PC-9 (cell line): ENCODE results near the gene C5orf58. TPM values are rescaled to one million over a fixed set of nuclear protein-coding genes. Genes with fewer than 3 reads are reported as not detected.

ENCODE experiments used
- BruUV-seq: library from RNA; stranded (reverse); fragments of 400-500 nt; replicated peaks from 2 replicates; lab custom pipeline; 2021; lab: Mats Ljungman, UMichigan
- CTCF ChIA-PET: fragments of 300-600 bp; sonication (Branson Sonifier 250); formaldehyde crosslinking; loops from one replicate; lab custom pipeline; 2022; ENCODE audit warnings: antibody characterized with exemption; lab: Charles Lee
- POLR2A ChIA-PET: fragments of 300-600 bp; sonication (Branson Sonifier 250); formaldehyde crosslinking; loops from one replicate; lab custom pipeline; 2022; ENCODE audit warnings: antibody characterized with exemption; ENCODE audit not compliant: unreplicated experiment; lab: Charles Lee
- DNase-seq, 2 experiments: peaks; one replicate each; pipeline versions ENCODE4 v3.0.0 to v3.0.0-alpha.2; 2015 to 2022; ENCODE audit warnings: mixed read lengths in 1 of 2
- H2AFZ ChIP-seq: fragments of 200-600 bp; sonication (generic); 2 replicates; pipeline ENCODE4 v1.8.1; 2017; ENCODE audit warnings: antibody characterized with exemption
- H3F3A ChIP-seq: fragments of 200-600 bp; sonication (generic); 2 replicates; pipeline ENCODE4 v1.8.1; 2017; ENCODE audit warnings: antibody characterized with exemption, mild to moderate bottlenecking, low read depth; ENCODE audit not compliant: insufficient read depth
- H3K27ac ChIP-seq: fragments of 200-600 bp; sonication (generic); 2 replicates; pipeline ENCODE4 v1.6.1; 2016; ENCODE audit warnings: mixed run types
- H3K27me3 ChIP-seq: fragments of 200-600 bp; sonication (generic); 2 replicates; pipeline ENCODE4 v1.6.1; 2016; ENCODE audit warnings: low read depth, mixed run types; ENCODE audit not compliant: insufficient read depth
- H3K36me3 ChIP-seq: fragments of 200-600 bp; sonication (generic); 2 replicates; pipeline ENCODE4 v1.6.1; 2016; ENCODE audit warnings: low read depth, mixed run types
- H3K4me1 ChIP-seq: fragments of 200-600 bp; sonication (generic); replicated peaks from 2 replicates; pipeline ENCODE4 v1.6.1; 2016; ENCODE audit warnings: mixed run types; ENCODE audit not compliant: insufficient read depth
- H3K4me2 ChIP-seq: fragments of 200-600 bp; sonication (generic); 2 replicates; pipeline ENCODE4 v1.6.1; 2017; ENCODE audit warnings: mixed run types
- H3K4me3 ChIP-seq: fragments of 200-600 bp; sonication (generic); 2 replicates; pipeline ENCODE4 v1.6.1; 2016; ENCODE audit warnings: mixed run types
- H3K79me2 ChIP-seq: fragments of 200-600 bp; sonication (generic); 2 replicates; pipeline ENCODE4 v1.6.1; 2017; ENCODE audit warnings: low read depth, mixed run types
- H3K9me2 ChIP-seq: fragments of 200-600 bp; sonication (generic); 2 replicates; pipeline ENCODE4 v1.8.1; 2017; ENCODE audit warnings: mild to moderate bottlenecking; ENCODE audit not compliant: insufficient read depth
- H3K9me3 ChIP-seq: fragments of 200-600 bp; sonication (generic); 2 replicates; pipeline ENCODE4 v1.8.1; 2016; ENCODE audit warnings: low read depth; ENCODE audit not compliant: insufficient read depth
- H4K20me1 ChIP-seq: fragments of 200-600 bp; sonication (generic); 2 replicates; pipeline ENCODE4 v1.8.1; 2017; ENCODE audit not compliant: insufficient read depth
- EZH2 ChIP-seq: fragments of 200-600 bp; sonication (generic); IDR thresholded peaks from 2 replicates; pipeline ENCODE4 v1.8.0; 2017; ENCODE audit warnings: antibody characterized with exemption, low read depth
- intact Hi-C: fragments of 100-400 bp; cut with micrococcal nuclease; formaldehyde crosslinking; loops from one replicate; pipeline ENCODE4 v1.10.0; 2022; ENCODE audit not compliant: unreplicated experiment
- total RNA-seq: library from RNA; stranded (reverse); gene quantifications from 2 replicates; pipeline ENCODE4 v1.2.3, GENCODE V29; 2021
- TF ChIP-seq, protein P1 (sequence below): fragments of 200-600 bp; sonication (generic); conservative IDR thresholded peaks from 2 replicates; pipeline ENCODE4 v1.6.1; 2017; ENCODE audit warnings: mixed run types, antibody characterized with exemption, mild to moderate bottlenecking, moderate library complexity

C5orf58 gene
- total RNA-seq, 1 experiment from 2014 or later = not detected

DNA sequence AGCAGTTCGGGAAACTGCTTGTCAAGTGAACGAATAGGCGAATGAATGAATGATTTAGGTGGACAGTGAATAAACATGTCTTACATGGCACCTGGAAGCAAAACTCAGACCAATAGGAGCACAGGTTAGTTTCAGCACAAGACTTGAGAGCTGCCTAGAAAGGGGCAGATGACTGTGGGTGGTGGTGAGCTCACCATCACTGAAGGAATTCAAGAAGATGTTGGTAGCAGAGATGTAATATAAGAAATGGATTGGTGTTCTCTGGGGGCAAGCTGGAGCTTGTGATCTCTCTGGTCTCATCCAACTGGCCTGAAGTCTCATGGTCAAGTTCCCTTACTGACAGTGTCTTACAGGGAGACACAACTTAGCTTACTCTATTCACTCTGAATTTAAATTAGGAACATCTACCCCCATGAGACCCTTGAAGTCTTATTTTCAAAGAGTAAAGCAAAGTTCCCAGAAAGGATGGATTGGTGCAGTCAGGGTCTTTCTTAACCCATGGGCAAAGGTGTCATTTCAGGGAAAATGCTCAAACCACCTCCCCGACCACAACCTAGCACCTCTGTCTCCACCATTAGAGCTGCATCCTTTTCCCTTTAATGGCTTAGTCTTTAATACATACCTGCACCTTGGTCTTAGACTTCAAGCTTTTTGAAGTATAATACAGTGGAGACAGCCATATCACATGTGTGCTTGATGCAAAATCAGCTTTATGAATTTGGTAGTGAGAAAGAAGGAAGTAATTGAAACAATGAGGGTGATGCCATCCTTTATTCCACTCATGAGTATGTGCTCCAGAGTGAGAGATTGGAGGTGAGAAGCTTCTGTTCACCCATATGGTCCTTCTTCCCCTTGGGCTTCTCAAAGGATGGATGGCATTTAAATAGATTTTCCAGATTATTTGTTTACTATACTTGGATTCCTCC lies 59.7 kb downstream of the C5orf58 start:
- peaks cover 59% of the 10 kb centered on the region for H3K27me3 ChIP-seq
- POLR2A ChIA-PET = no interaction called here

DNA sequence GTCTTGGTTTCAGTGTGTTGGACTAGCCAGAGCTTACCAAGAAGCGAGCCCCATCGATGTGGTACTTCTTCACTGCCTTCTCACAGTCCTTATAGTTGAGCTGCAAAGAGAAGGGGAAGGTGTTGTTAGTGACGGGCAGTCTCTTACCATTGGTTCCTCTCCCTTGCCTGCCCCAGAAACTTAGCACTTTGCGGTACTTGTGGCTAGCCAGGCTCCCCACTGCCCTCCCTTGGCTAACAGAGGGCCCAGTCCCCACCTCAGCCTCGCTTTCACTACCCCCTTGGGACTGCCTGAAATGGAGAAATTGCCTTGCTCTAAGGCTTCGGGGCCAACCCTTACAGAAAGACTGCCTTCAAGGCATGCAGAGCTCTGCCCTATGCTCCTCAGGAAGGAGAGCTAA lies 60.5 kb downstream of the C5orf58 start:
- no TSS peak for BruUV-seq
- Histone ChIP-seq H3K9me2 (no peaks in the 10 kb centered on the region), H3K9me3 (no peaks in the 10 kb centered on the region), H3K4me2 (no peak overlapping the region), H3K4me1 (no peaks in the 10 kb centered on the region), H3K36me3 (no peaks in the 10 kb centered on the region), H3K79me2 (no peaks in the 10 kb centered on the region), H3K4me3 (no peak overlapping the region), H2AFZ (no peak overlapping the region), H4K20me1 (no peaks in the 10 kb centered on the region), H3K27me3 (peaks cover 54% of the 10 kb centered on the region), H3F3A (no peaks in the 10 kb centered on the region), H3K27ac (no peak overlapping the region)
- ChIA-PET CTCF (no interaction called here), POLR2A (no interaction called here)
- DNase-seq = no peak
- intact Hi-C loops = no loop called here
- TF ChIP-seq, protein P1, sequence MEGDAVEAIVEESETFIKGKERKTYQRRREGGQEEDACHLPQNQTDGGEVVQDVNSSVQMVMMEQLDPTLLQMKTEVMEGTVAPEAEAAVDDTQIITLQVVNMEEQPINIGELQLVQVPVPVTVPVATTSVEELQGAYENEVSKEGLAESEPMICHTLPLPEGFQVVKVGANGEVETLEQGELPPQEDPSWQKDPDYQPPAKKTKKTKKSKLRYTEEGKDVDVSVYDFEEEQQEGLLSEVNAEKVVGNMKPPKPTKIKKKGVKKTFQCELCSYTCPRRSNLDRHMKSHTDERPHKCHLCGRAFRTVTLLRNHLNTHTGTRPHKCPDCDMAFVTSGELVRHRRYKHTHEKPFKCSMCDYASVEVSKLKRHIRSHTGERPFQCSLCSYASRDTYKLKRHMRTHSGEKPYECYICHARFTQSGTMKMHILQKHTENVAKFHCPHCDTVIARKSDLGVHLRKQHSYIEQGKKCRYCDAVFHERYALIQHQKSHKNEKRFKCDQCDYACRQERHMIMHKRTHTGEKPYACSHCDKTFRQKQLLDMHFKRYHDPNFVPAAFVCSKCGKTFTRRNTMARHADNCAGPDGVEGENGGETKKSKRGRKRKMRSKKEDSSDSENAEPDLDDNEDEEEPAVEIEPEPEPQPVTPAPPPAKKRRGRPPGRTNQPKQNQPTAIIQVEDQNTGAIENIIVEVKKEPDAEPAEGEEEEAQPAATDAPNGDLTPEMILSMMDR = no peak
- no peak for TF ChIP-seq EZH2

More for the DNA sequence above, 59.7 kb downstream of the C5orf58 start:
- H2AFZ ChIP-seq = no peak overlapping the region
- TF ChIP-seq, protein P1 = no peak
- no peak for TF ChIP-seq EZH2
- H3K79me2 ChIP-seq = no peaks in the 10 kb centered on the region
- no peak overlapping the region for H3K27ac ChIP-seq
- intact Hi-C loops = no loop called here
- H3K4me1 ChIP-seq = no peaks in the 10 kb centered on the region
- H3K9me2 ChIP-seq = no peaks in the 10 kb centered on the region
- no TSS peak for BruUV-seq
- DNase-seq = no peak
- no peak overlapping the region for H3K4me3 ChIP-seq
- H3F3A ChIP-seq = no peaks in the 10 kb centered on the region
- no peaks in the 10 kb centered on the region for H3K36me3 ChIP-seq
- CTCF ChIA-PET = no interaction called here
- H4K20me1 ChIP-seq = no peaks in the 10 kb centered on the region
- H3K9me3 ChIP-seq = 0 out of 2 replicates have a peak, but pooled peaks cover 1% of the 10 kb centered on the region
- no peak overlapping the region for H3K4me2 ChIP-seq

DNA sequence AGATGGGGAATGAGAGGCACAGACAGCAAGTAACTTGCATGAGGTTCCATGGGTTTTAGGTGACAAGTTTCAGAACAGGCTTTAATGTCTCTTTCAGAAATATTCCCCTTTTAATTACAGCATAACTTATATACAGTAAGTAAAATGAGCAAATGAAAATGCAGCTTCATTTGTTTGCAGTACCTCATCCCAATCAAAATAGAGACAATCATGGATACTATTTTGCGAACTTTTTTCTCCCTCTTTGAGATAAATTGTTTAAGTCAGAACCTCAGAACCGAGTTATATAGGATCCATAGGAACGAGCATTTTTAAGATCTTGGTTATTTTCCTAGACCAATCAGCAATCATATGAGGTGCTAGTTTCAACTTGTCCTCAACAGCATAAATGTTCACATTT lies 61.3 kb downstream of the C5orf58 start:
- H3K9me3 ChIP-seq = no peaks in the 10 kb centered on the region
- H2AFZ ChIP-seq = no peak overlapping the region
- H3K27ac ChIP-seq = no peak overlapping the region
- H3K9me2 ChIP-seq = no peaks in the 10 kb centered on the region
- TF ChIP-seq, protein P1 = no peak
- TF ChIP-seq EZH2 = no peak
- no peaks in the 10 kb centered on the region for H3F3A ChIP-seq
- H3K4me2 ChIP-seq = no peak overlapping the region
- no peak for DNase-seq
- POLR2A ChIA-PET = no interaction called here
- no peaks in the 10 kb centered on the region for H3K4me1 ChIP-seq
- no peaks in the 10 kb centered on the region for H3K36me3 ChIP-seq
- CTCF ChIA-PET = no interaction called here
- no peaks in the 10 kb centered on the region for H3K79me2 ChIP-seq
- no peaks in the 10 kb centered on the region for H4K20me1 ChIP-seq
- no peak overlapping the region for H3K4me3 ChIP-seq
- intact Hi-C loops = no loop called here
- H3K27me3 ChIP-seq = peaks cover 46% of the 10 kb centered on the region
- no TSS peak for BruUV-seq
